ENCODE measurements around the gene PDE12.
A peak's percentile ranks its signal among the peaks of the same experiment; 100 is the strongest.

The PDE12 gene

GRCh38 chr3:57556459-57557084 is 498 bp downstream of the PDE12 start:
- H3K4me1 ChIP-seq (ENCODE audit: control insufficient read depth, insufficient read depth, low read length), result peaks cover 12% of the 10 kb centered on the region
- no peaks in the 10 kb centered on the region for H3K9me3 ChIP-seq (ENCODE audit: control insufficient read depth, low read length)
- H3K36me3 ChIP-seq (ENCODE audit: control insufficient read depth, insufficient read depth, low read length), result no peaks in the 10 kb centered on the region
- 4 to 6% methylated on average over 54 of the region's 54 CpGs for WGBS, 2 experiments
- peak overlapping the region; percentile 88 for H3K4me3 ChIP-seq (ENCODE audit: insufficient read depth, low read depth, low read length)
- no peak overlapping the region for H3K27ac ChIP-seq (ENCODE audit: insufficient read depth, low read depth, low read length, poor library complexity, severe bottlenecking)
- no peaks in the 10 kb centered on the region for H3K27me3 ChIP-seq (ENCODE audit: control insufficient read depth, insufficient read depth, low read length, poor library complexity, severe bottlenecking)

- H3K36me3 ChIP-seq (ENCODE audit: control insufficient read depth, insufficient read depth, low read length), result peaks cover under 1% of the 10 kb centered on the region
- H3K4me3 ChIP-seq (ENCODE audit: insufficient read depth, low read depth, low read length), result peak overlapping the region; percentile 88
- WGBS, 2 experiments, result 8 to 11% methylated on average over 29 of the region's 29 CpGs
- no peaks in the 10 kb centered on the region for H3K27me3 ChIP-seq (ENCODE audit: control insufficient read depth, insufficient read depth, low read length, poor library complexity, severe bottlenecking)
- no peak overlapping the region for H3K27ac ChIP-seq (ENCODE audit: insufficient read depth, low read depth, low read length, poor library complexity, severe bottlenecking)
- no peaks in the 10 kb centered on the region for H3K9me3 ChIP-seq (ENCODE audit: control insufficient read depth, low read length)
- peaks cover 12% of the 10 kb centered on the region for H3K4me1 ChIP-seq (ENCODE audit: control insufficient read depth, insufficient read depth, low read length)
Observed at GRCh38 chr3:57557085-57557537, 1.0 kb downstream of the PDE12 start.

GRCh38 chr3:57559526-57559925 is 3.5 kb downstream of the PDE12 start:
- H3K36me3 ChIP-seq (ENCODE audit: control insufficient read depth, insufficient read depth, low read length), result peaks cover 4% of the 10 kb centered on the region
- no peaks in the 10 kb centered on the region for H3K9me3 ChIP-seq (ENCODE audit: control insufficient read depth, low read length)
- H3K27me3 ChIP-seq (ENCODE audit: control insufficient read depth, insufficient read depth, low read length, poor library complexity, severe bottlenecking), result no peaks in the 10 kb centered on the region
- WGBS, 2 experiments, result 100% methylated on average over 1 of the region's 1 CpG
- H3K4me1 ChIP-seq (ENCODE audit: control insufficient read depth, insufficient read depth, low read length), result peaks cover 12% of the 10 kb centered on the region
- H3K27ac ChIP-seq (ENCODE audit: insufficient read depth, low read depth, low read length, poor library complexity, severe bottlenecking), result no peak overlapping the region
- no peak overlapping the region for H3K4me3 ChIP-seq (ENCODE audit: insufficient read depth, low read depth, low read length)

- H3K9me3 ChIP-seq (ENCODE audit: control insufficient read depth, low read length), result no peaks in the 10 kb centered on the region
- H3K27me3 ChIP-seq (ENCODE audit: control insufficient read depth, insufficient read depth, low read length, poor library complexity, severe bottlenecking), result no peaks in the 10 kb centered on the region
- H3K4me1 ChIP-seq (ENCODE audit: control insufficient read depth, insufficient read depth, low read length), result no peaks in the 10 kb centered on the region
- no peak overlapping the region for H3K4me3 ChIP-seq (ENCODE audit: insufficient read depth, low read depth, low read length)
- WGBS, 2 experiments, result 83 to 98% methylated on average over 5 to 6 of the region's 6 CpGs
- peaks cover 7% of the 10 kb centered on the region for H3K36me3 ChIP-seq (ENCODE audit: control insufficient read depth, insufficient read depth, low read length)
- H3K27ac ChIP-seq (ENCODE audit: insufficient read depth, low read depth, low read length, poor library complexity, severe bottlenecking), result no peak overlapping the region
Observed at GRCh38 chr3:57569859-57570450, 13.9 kb downstream of the PDE12 start.

GRCh38 chr3:57570878-57571277 is 14.8 kb downstream of the PDE12 start:
- 86 to 96% methylated on average over 1 to 2 of the region's 2 CpGs for WGBS, 2 experiments
- H3K27ac ChIP-seq (ENCODE audit: insufficient read depth, low read depth, low read length, poor library complexity, severe bottlenecking), result no peak overlapping the region

GRCh38 chr3:57572096-57572495 is 16.0 kb downstream of the PDE12 start:
- Histone ChIP-seq H3K36me3 (ENCODE audit: control insufficient read depth, insufficient read depth, low read length) (peaks cover 14% of the 10 kb centered on the region), H3K4me1 (ENCODE audit: control insufficient read depth, insufficient read depth, low read length) (no peaks in the 10 kb centered on the region), H3K9me3 (ENCODE audit: control insufficient read depth, low read length) (no peaks in the 10 kb centered on the region), H3K27me3 (ENCODE audit: control insufficient read depth, insufficient read depth, low read length, poor library complexity, severe bottlenecking) (no peaks in the 10 kb centered on the region), H3K4me3 (ENCODE audit: insufficient read depth, low read depth, low read length) (no peak overlapping the region), H3K27ac (ENCODE audit: insufficient read depth, low read depth, low read length, poor library complexity, severe bottlenecking) (no peak overlapping the region)
- 93 to 96% methylated on average over 3 of the region's 3 CpGs for WGBS, 2 experiments

More at GRCh38 chr3:57570878-57571277, 14.8 kb downstream of the PDE12 start:
- H3K4me1 ChIP-seq (ENCODE audit: control insufficient read depth, insufficient read depth, low read length), result no peaks in the 10 kb centered on the region
- no peak overlapping the region for H3K4me3 ChIP-seq (ENCODE audit: insufficient read depth, low read depth, low read length)
- no peaks in the 10 kb centered on the region for H3K9me3 ChIP-seq (ENCODE audit: control insufficient read depth, low read length)
- peaks cover 8% of the 10 kb centered on the region for H3K36me3 ChIP-seq (ENCODE audit: control insufficient read depth, insufficient read depth, low read length)
- no peaks in the 10 kb centered on the region for H3K27me3 ChIP-seq (ENCODE audit: control insufficient read depth, insufficient read depth, low read length, poor library complexity, severe bottlenecking)

- 96 to 99% methylated on average over 2 of the region's 3 CpGs for WGBS, 2 experiments
- Histone ChIP-seq H3K27ac (ENCODE audit: insufficient read depth, low read depth, low read length, poor library complexity, severe bottlenecking) (no peak overlapping the region), H3K4me1 (ENCODE audit: control insufficient read depth, insufficient read depth, low read length) (no peaks in the 10 kb centered on the region), H3K4me3 (ENCODE audit: insufficient read depth, low read depth, low read length) (no peak overlapping the region), H3K9me3 (ENCODE audit: control insufficient read depth, low read length) (no peaks in the 10 kb centered on the region), H3K36me3 (ENCODE audit: control insufficient read depth, insufficient read depth, low read length) (peaks cover 16% of the 10 kb centered on the region), H3K27me3 (ENCODE audit: control insufficient read depth, insufficient read depth, low read length, poor library complexity, severe bottlenecking) (no peaks in the 10 kb centered on the region)
Observed at GRCh38 chr3:57575966-57576626, 20.0 kb downstream of the PDE12 start.

GRCh38 chr3:57577801-57578200 is 21.7 kb downstream of the PDE12 start:
- Histone ChIP-seq H3K4me3 (ENCODE audit: insufficient read depth, low read depth, low read length) (no peak overlapping the region), H3K9me3 (ENCODE audit: control insufficient read depth, low read length) (no peaks in the 10 kb centered on the region), H3K27me3 (ENCODE audit: control insufficient read depth, insufficient read depth, low read length, poor library complexity, severe bottlenecking) (no peaks in the 10 kb centered on the region), H3K4me1 (ENCODE audit: control insufficient read depth, insufficient read depth, low read length) (no peaks in the 10 kb centered on the region), H3K27ac (ENCODE audit: insufficient read depth, low read depth, low read length, poor library complexity, severe bottlenecking) (no peak overlapping the region), H3K36me3 (ENCODE audit: control insufficient read depth, insufficient read depth, low read length) (peaks cover 20% of the 10 kb centered on the region)
- 93 to 96% methylated on average over 9 of the region's 9 CpGs for WGBS, 2 experiments

- Histone ChIP-seq H3K36me3 (ENCODE audit: control insufficient read depth, insufficient read depth, low read length) (peaks cover 16% of the 10 kb centered on the region), H3K27ac (ENCODE audit: insufficient read depth, low read depth, low read length, poor library complexity, severe bottlenecking) (no peak overlapping the region), H3K27me3 (ENCODE audit: control insufficient read depth, insufficient read depth, low read length, poor library complexity, severe bottlenecking) (no peaks in the 10 kb centered on the region), H3K4me1 (ENCODE audit: control insufficient read depth, insufficient read depth, low read length) (no peaks in the 10 kb centered on the region), H3K4me3 (ENCODE audit: insufficient read depth, low read depth, low read length) (no peak overlapping the region), H3K9me3 (ENCODE audit: control insufficient read depth, low read length) (no peaks in the 10 kb centered on the region)
- 96% methylated on average over 7 of the region's 7 CpGs for WGBS, 2 experiments
Observed at GRCh38 chr3:57582474-57583168, 26.5 kb downstream of the PDE12 start.

- no peaks in the 10 kb centered on the region for H3K9me3 ChIP-seq (ENCODE audit: control insufficient read depth, low read length)
- H3K4me3 ChIP-seq (ENCODE audit: insufficient read depth, low read depth, low read length), result no peak overlapping the region
- WGBS, 2 experiments, result 96 to 100% methylated on average over 1 to 2 of the region's 2 CpGs
- H3K27ac ChIP-seq (ENCODE audit: insufficient read depth, low read depth, low read length, poor library complexity, severe bottlenecking), result no peak overlapping the region
- H3K36me3 ChIP-seq (ENCODE audit: control insufficient read depth, insufficient read depth, low read length), result peaks cover 11% of the 10 kb centered on the region
- no peaks in the 10 kb centered on the region for H3K27me3 ChIP-seq (ENCODE audit: control insufficient read depth, insufficient read depth, low read length, poor library complexity, severe bottlenecking)
- H3K4me1 ChIP-seq (ENCODE audit: control insufficient read depth, insufficient read depth, low read length), result no peaks in the 10 kb centered on the region
Observed at GRCh38 chr3:57583544-57583943, 27.5 kb downstream of the PDE12 start.

Data from ectodermal cell (in vitro differentiated cells).